ENCODE results near the gene STK17B.
A peak's percentile ranks its signal among the peaks of the same experiment; 100 is the strongest.

The STK17B gene

GRCh38 chr2:196183528-196184231, 12.3 kb upstream of the STK17B start:
- no peak for DNase-seq

DNA sequence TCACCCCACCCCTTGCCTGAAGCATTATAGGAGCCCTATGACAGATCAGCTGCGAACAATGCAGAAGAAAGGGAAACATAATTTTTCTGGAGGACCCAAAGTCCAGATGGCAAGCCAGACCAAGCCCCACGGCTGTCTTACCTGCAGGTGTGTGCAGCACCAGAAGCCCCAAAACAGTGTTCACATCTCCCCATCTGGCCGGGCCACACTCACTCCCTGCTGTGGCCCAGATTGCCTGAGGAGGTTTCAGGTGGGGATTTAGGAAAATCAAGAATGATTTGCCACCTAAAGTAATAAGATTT, 11.7 kb upstream of the STK17B start:
- DNase-seq: no peak

- no peak for DNase-seq
Measured at GRCh38 chr2:196182439-196183171, 11.2 kb upstream of the STK17B start.

- no peak for DNase-seq
Measured at GRCh38 chr2:196181484-196181883, 10.1 kb upstream of the STK17B start.

GRCh38 chr2:196177124-196177523, 5.7 kb upstream of the STK17B start:
- no peak for DNase-seq

- DNase-seq: peak; percentile 70 to 80
Measured at GRCh38 chr2:196176142-196176738, 4.9 kb upstream of the STK17B start.

GRCh38 chr2:196174404-196174803, 3.0 kb upstream of the STK17B start:
- DNase-seq: no peak

DNA sequence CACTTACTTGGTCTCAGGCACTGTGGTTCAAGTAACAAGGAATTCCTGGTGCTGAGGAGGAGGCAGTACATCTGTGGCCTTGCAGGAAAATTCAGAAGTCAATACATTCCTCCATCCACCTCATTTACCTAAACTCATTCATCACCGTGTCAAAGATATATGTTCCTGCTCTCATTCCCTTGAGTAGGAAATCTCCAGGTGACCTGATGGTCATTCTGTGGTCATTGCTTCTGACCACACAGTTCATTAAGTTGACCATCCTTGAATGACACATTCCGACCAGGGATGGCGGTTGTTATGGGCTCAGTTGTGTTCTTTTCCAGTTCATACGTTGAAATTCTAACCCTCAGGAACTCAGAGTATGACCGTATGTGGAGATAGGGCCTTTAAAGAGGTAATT, 2.1 kb upstream of the STK17B start:
- DNase-seq: no peak

- DNase-seq: no peak
Measured at GRCh38 chr2:196172951-196173350, 1.6 kb upstream of the STK17B start.

- no peak for DNase-seq
Measured at GRCh38 chr2:196171946-196172345, 568 bp upstream of the STK17B start.

DNA sequence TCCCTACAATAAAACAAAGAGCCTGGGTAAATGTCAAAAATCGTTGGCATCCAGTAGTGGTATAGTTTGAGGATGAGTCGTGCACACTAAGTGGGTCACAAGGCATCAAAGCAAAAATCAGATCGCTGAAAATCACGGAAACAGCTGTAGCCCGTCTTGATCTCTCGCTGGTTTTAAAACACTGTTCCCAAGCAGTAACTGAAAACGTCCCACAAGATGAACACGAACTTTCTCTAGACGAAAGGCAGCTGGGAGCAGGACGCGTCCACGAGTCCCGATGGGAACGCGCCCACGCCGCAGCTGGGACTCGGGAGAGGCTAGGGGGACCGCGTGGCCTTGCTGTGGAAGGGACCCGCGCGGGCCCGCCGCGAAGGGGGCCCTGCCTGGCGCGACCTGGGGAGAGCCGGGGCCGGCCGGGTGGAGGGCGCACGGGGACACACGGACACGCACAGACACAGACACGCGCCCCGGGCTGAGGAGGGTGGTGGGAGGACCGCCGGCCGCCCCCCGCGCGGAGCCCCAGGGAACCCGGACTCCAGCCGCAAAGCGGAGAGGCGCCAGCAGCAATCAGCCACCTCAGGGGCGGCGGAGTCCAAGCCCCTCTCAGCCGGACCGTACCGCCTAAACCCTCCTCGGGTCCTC, 651 bp downstream of the STK17B start:
- DNase-seq: no peak

DNA sequence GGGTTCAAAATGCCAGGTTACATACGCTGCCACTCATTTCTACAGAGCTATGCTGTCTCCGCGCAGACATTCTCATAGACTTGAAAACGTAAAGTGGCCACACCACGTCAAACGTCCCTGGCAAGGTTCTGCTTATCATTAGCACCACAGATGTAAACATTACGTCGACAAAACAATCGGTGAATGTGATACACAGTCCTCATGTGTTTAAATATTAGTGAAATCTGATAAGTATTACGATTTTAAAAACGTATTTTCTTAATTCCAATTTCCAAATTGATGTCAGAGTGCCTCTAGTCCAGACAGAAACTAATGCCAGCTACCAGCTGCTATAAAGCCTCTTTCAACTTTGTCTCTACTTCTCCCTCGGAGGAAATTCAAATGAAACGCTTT, 1.2 kb downstream of the STK17B start:
- DNase-seq: peak; percentile 52 to 65

DNA sequence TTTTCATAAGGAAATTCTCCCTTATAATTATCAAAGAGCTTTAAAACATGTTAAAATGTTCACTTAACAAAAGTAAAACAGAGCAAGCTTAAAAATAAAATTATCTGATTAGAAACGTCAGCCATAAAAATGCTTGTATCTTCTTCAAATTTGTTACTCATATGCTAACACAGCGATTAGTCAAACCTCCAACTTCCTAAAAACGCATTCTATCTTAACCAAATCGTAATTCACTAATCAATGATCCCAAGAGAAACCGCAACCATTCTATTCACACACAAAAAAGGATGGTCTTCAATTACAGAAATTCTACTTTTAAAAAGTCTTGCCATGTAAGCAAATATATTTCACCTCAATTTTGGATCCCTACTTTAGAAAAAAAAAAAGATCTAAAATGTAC, 1.9 kb downstream of the STK17B start:
- DNase-seq: no peak

DNA sequence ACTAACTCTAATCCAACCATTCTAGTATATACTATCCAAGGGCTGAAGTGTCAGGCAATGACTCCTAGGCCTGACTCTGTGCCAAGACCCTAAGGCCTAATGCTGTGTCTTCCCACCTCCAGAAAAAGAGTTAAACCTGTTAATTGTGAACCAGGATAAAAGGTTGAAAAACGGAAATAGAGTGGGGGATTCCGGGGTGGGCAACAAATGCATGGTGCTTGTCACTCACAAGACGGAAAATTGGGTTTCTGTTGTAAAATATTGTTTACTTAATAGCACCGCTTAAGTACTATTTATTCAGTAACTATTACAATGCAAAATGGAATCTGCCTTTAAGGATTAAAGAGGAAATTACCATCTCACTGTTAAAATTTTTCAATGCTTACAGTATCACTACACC, 3.2 kb downstream of the STK17B start:
- DNase-seq: no peak

DNA sequence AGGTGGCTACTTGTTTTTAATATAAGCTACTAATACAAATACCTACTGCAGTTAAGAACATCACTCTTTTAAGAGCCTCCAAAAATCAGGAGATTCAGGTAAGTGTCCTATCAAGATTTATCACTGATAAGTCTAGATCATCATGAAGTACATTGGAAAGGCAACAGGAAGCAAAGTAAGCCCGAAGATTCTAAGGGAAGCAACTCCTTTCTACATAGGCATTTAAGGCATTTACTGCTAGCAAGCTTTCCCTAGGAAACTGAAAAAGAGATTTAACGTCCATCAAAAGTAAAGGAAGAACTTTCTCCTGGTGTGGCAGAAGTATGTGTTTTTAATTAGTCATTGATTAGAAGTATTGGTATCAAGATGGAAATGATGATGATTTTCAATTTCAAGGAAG, 3.7 kb downstream of the STK17B start:
- no peak for DNase-seq

DNA sequence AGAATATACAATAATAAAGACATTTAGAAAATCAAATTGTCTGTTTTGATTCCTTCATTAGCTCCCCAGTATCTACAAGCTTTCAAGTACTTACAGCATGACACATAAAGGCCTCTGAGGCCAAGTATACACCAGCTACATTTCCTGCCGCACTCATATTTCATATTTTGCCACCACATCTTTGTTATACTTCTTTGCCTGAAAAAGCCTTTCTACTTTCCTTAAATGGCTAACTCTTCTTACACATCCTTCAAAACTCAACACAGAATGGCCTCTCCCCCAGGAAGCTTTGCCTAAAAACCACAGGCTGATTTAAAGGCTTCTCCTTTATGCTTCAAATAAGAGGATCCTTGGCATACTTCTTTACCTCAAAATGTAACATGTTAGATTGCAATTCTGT, 4.5 kb downstream of the STK17B start:
- DNase-seq: no peak

DNA sequence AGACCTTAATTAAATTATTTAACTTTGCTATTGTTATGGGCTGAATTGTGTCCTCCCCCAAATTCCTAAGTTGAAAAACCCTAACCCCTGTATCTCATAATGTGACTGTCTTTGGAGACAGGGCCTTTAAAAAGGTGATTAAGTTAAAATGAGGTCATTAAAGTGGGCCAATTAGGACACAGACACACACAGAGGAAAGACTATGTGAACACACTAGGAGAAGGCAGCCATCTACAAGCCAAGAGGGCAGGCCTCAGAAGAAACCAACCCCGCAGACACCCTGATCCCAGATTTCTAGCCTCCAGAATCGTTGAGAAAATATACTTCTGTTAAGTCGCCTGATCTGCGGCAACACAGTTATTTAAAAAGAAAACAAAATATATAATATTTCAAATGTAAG, 6.4 kb downstream of the STK17B start:
- no peak for DNase-seq

GRCh38 chr2:196163285-196163684, 8.1 kb downstream of the STK17B start:
- DNase-seq: no peak

- no peak for DNase-seq
Measured at GRCh38 chr2:196162586-196163175, 8.7 kb downstream of the STK17B start.

GRCh38 chr2:196160946-196161345, 10.4 kb downstream of the STK17B start:
- no peak for DNase-seq

DNA sequence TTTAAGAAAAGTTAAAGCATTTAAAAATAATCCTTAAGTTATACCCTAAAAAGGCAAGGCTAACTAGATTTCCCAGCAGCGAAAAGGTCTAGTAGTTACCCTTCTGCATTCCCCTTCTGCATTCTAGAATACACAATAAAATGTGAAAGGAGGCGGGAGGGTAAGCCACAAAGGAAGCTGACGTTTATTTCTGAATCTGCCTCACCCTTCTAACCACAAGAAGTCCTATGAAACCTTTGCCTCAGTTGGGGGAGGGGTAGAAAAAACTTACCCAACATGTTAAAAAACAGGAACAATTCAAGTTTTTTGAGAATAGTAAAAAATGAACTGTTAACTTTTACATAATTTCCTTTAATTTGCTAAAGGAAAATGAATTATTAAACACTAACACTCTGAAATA, 11.3 kb downstream of the STK17B start:
- DNase-seq: no peak

- no peak for DNase-seq
Measured at GRCh38 chr2:196159221-196159892, 12.0 kb downstream of the STK17B start.

DNA sequence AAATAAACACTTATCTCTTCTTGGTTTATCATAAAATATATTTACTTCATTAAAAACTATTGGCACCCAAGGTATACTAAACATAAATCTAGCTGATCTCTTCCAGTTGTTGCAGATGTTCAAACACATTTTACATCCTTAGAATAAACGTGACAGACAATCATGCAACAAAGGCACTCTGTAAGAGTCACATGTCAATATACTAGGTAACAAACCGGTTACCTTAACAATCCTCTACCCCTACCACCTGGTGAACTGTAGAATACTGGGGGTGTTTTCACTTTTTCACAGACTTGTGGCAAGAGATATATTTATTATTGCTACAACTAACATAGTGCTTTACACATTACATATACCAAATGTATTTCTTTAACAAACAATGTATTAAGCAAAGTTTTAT, 15.8 kb downstream of the STK17B start:
- no peak for DNase-seq

Data from activated CD4-positive, alpha-beta T cell treated with anti-CD3 and anti-CD28 coated beads, Interleukin-2, amount 50 U/mL, for 48 hours (primary cell).